K562 (cell line): Measurements from ENCODE around the gene PHF21A. TPM values are rescaled to one million over a fixed set of nuclear protein-coding genes. Genes with fewer than 3 reads are reported as not detected.

Experiments used
- ATAC-seq: fragments of 200-7000 bp; cut with Tn5 transposase; 3 replicates; pipeline ENCODE4 v1.9.1; 2020; ENCODE audit warnings: moderate library complexity
- BruUV-seq: library from RNA; stranded (reverse); fragments of 400-500 nt; replicated peaks from 2 replicates; lab custom pipeline; 2021; lab: Mats Ljungman, UMichigan
- CTCF ChIA-PET: fragments of 300-600 bp; formaldehyde crosslinking; extraction: SDS; loops from one replicate; lab custom pipeline; 2021; ENCODE audit warnings: low intra/inter-chr PET ratio; lab: Yijun Ruan, JAX
- POLR2A ChIA-PET: fragments of 300-600, 350-650 bp; sonication (Branson Sonifier 250); formaldehyde crosslinking; extraction: SDS; loops from one replicate; lab custom pipeline; 2021; ENCODE audit warnings: antibody characterized with exemption, inconsistent platforms; lab: Yijun Ruan, JAX
- DNase-seq, 4 experiments: peaks; one replicate each; pipeline versions ENCODE4 v3.0.0 to v3.0.0-alpha.2; 2011 to 2018; ENCODE audit warnings: low spot score in 3 of 4, mixed read lengths in 3 of 4; ENCODE audit errors: extremely low read depth in 1 of 4
- FAIRE-seq: peaks from 2 replicates; lab custom pipeline; 2011; peaks lifted over from hg19 to GRCh38; lab: Jason Lieb, UNC
- H2AFZ ChIP-seq: 2 replicates; pipeline ENCODE4 v1.6.0; 2011; ENCODE audit warnings: low read depth, low read length, control low read depth, inconsistent platforms
- H3K27ac ChIP-seq: fragments of 200-600 bp; 3 replicates; pipeline ENCODE4 v1.8.0; 2011; ENCODE audit warnings: low read depth, mild to moderate bottlenecking, control low read depth, inconsistent platforms, low read length, moderate library complexity, mixed read lengths; ENCODE audit errors: extremely low read depth
- H3K27me3 ChIP-seq, 2 experiments: fragments of 300-600 bp in 1 of 2; 2 replicates in 1 of 2; 3 replicates in 1 of 2; pipeline versions ENCODE4 v1.6.0 to v1.8.0; 2011; ENCODE audit warnings: inconsistent platforms in 2 of 2, low read length in 2 of 2, mild to moderate bottlenecking in 1 of 2, mixed read lengths in 1 of 2, moderate library complexity in 1 of 2; ENCODE audit not compliant: control insufficient read depth in 2 of 2, insufficient read depth in 2 of 2
- H3K36me3 ChIP-seq: fragments of 300-600 bp; 3 replicates; pipeline ENCODE4 v1.8.0; 2011; ENCODE audit warnings: mild to moderate bottlenecking, low read length, inconsistent platforms; ENCODE audit not compliant: control insufficient read depth, insufficient read depth
- H3K4me1 ChIP-seq, 2 experiments: fragments of 200-600 bp in 1 of 2; replicated peaks in 1 of 2; 2 replicates in 1 of 2; 3 replicates in 1 of 2; pipeline versions ENCODE4 v1.5.1 to v1.8.0; 2011; ENCODE audit warnings: inconsistent platforms in 2 of 2, low read length in 2 of 2, mild to moderate bottlenecking in 1 of 2, mixed read lengths in 1 of 2, moderate library complexity in 1 of 2; ENCODE audit not compliant: control insufficient read depth in 2 of 2, insufficient read depth in 2 of 2
- H3K4me2 ChIP-seq: 2 replicates; pipeline ENCODE4 v1.6.1; 2011; ENCODE audit warnings: low read length, control low read depth, inconsistent platforms, mixed read lengths; ENCODE audit not compliant: insufficient read depth
- H3K4me3 ChIP-seq: fragments of 200-600 bp; sonication (generic), shearing (Covaris generic); 2 replicates; pipeline ENCODE4 v1.5.1; 2016; ENCODE audit warnings: control low read depth, inconsistent platforms
- H3K79me2 ChIP-seq: fragments of 200-600 bp; 3 replicates; pipeline ENCODE4 v1.8.0; 2011; ENCODE audit warnings: low read length, inconsistent platforms; ENCODE audit not compliant: control insufficient read depth, insufficient read depth
- H3K9ac ChIP-seq, 2 experiments: 2 replicates each; pipeline versions ENCODE4 v1.6.0 to v1.6.1; 2011; ENCODE audit warnings: low read depth in 2 of 2, low read length in 2 of 2, control low read depth in 1 of 2, inconsistent platforms in 1 of 2, mild to moderate bottlenecking in 1 of 2, mixed read lengths in 1 of 2; ENCODE audit not compliant: insufficient read depth in 1 of 2
- H3K9me1 ChIP-seq: one replicate; pipeline ENCODE4 v1.6.0; 2011; ENCODE audit warnings: inconsistent platforms, mild to moderate bottlenecking, low read length, moderate library complexity; ENCODE audit not compliant: control insufficient read depth, insufficient read depth
- H3K9me3 ChIP-seq: replicated peaks from 2 replicates; pipeline ENCODE4 v1.5.1; 2011; ENCODE audit warnings: low read depth, low read length, inconsistent platforms; ENCODE audit not compliant: control insufficient read depth, insufficient read depth
- H4K20me1 ChIP-seq: replicated peaks from 2 replicates; pipeline ENCODE4 v1.6.1; 2011; ENCODE audit warnings: low read length, inconsistent platforms, mixed read lengths; ENCODE audit not compliant: control insufficient read depth, insufficient read depth
- ATF3 ChIP-seq, 2 experiments: fragments of 450-650 bp in 1 of 2; sonication (generic) in 1 of 2; formaldehyde crosslinking in 1 of 2; IDR thresholded peaks in 1 of 2; conservative IDR thresholded peaks in 1 of 2; 2 replicates each; pipeline versions ENCODE4 v1.6.1 to v1.8.1; 2016 to 2023; ENCODE audit warnings: mild to moderate bottlenecking in 2 of 2, moderate library complexity in 2 of 2, inconsistent platforms in 1 of 2, missing genetic modification reagents in 1 of 2
- BACH1 ChIP-seq: fragments of 200-800 bp; sonication (Bioruptor generic); IDR thresholded peaks from 2 replicates; pipeline ENCODE4 v1.6.1; 2016; ENCODE audit warnings: missing genetic modification characterization, missing compliant biosample characterization
- JUN ChIP-seq, 2 experiments: sonication (generic) in 1 of 2; formaldehyde crosslinking in 1 of 2; IDR thresholded peaks; 2 replicates each; pipeline versions ENCODE4 v1.6.1 to v1.8.0; 2012 to 2022; ENCODE audit warnings: borderline replicate concordance in 2 of 2, mild to moderate bottlenecking in 2 of 2, improper control_type of control experiment in 1 of 2, low read depth in 1 of 2, low read length in 1 of 2, missing genetic modification reagents in 1 of 2
- RUNX1 ChIP-seq: sonication (generic); IDR thresholded peaks from 2 replicates; pipeline ENCODE4 v1.6.1; 2016; ENCODE audit warnings: antibody characterized with exemption, low read depth
- TARDBP ChIP-seq: fragments of 450-650 bp; IDR thresholded peaks from 2 replicates; pipeline ENCODE4 v1.6.1; 2016
- WGBS: fragments of 100-300 bp; shearing (Covaris generic); methylation state at CpG from one replicate; pipeline ENCODE4 v1.1.6; 2016; ENCODE audit warnings: low coverage, mixed read lengths; ENCODE audit not compliant: insufficient coverage; ENCODE audit errors: missing lambda C conversion rate; 5-methylcytosine and 5-hydroxymethylcytosine counted together
- in situ Hi-C: fragments of 300-500 bp; cut with MboI; formaldehyde crosslinking; loops from 4 replicates; pipeline ENCODE4 v1.15.0; 2018; ENCODE audit warnings: inconsistent platforms, mixed read lengths
- intact Hi-C: fragments of 100-400 bp; cut with micrococcal nuclease; formaldehyde crosslinking; loops from 2 replicates; pipeline ENCODE4 v1.14.2; 2022
- polyA plus RNA-seq, 8 experiments: library from polyadenylated mRNA; depleted of rRNA in 4 of 8; stranded (reverse) in 5 of 8; unstranded in 3 of 8; fragments of >200 nt; fragmentation: Nextera tagmentation in 2 of 8; fragmentation: Illumina TruSeq in 1 of 8; extraction: Ambion mirVana in 2 of 8; extraction: Trizol in 1 of 8; gene quantifications; 2 replicates each; pipeline versions ENCODE4 v1.2.1 to v1.2.3, GENCODE V29; 2011 to 2014; ENCODE audit warnings: inconsistent platforms in 1 of 8, missing spikeins in 1 of 8
- total RNA-seq, 7 experiments: library from RNA; depleted of rRNA in 6 of 7; stranded (reverse); fragments of >200 nt in 6 of 7; fragmentation: Illumina TruSeq in 2 of 7; extraction: Trizol in 2 of 7; gene quantifications; 2 replicates each; pipeline versions ENCODE4 v1.2.1 to v1.2.3, GENCODE V29; 2011 to 2021; ENCODE audit warnings: low replicate concordance in 1 of 7

PHF21A gene
- total and polyA plus RNA-seq, 9 of the 15 experiments (the other 6 are each of a cell fraction or from before 2014, with no cell fraction given) = 1.5 to 32.4 (median 10.7) TPM

- TF ChIP-seq JUN (IDR thresholded peaks at IDR 0.05; ENCODE audit: borderline replicate concordance, low read depth, low read length) = no peak
- no peak for TF ChIP-seq JUN (CRISPR knock-in tag; IDR thresholded peaks at IDR 0.05; ENCODE audit: borderline replicate concordance)
- TF ChIP-seq RUNX1 = no peak
- TF ChIP-seq TARDBP = no peak
Observed at GRCh38 chr11:46057489-46057888, 63.8 kb downstream of the PHF21A start (continued).

- in situ Hi-C loops (no loop called here), intact Hi-C loops (no loop called here)
- Histone ChIP-seq H4K20me1 (no peaks in the 10 kb centered on the region), H3K36me3 (no peaks in the 10 kb centered on the region), H3K27me3 (no peaks in the 10 kb centered on the region), H3K79me2 (no peaks in the 10 kb centered on the region), H3K9me3 (no peaks in the 10 kb centered on the region)
- FAIRE-seq = no peak
- TF ChIP-seq BACH1 (tag) (no peak), ATF3 (IDR thresholded peaks at IDR 0.05) (peak; percentile 34; the same call in 1 of the 2 replicates), ATF3 (CRISPR knock-in tag; conservative IDR thresholded peaks at IDR 0.05) (no peak)
- TF ChIP-seq, all 486 proteins: peak for 1
- H3K27ac ChIP-seq = no peak overlapping the region
- no TSS peak for BruUV-seq
- H3K4me1 ChIP-seq = peaks cover 0 to 8% of the 10 kb centered on the region in 2 experiments; a peak in 2 of 5 replicates
- H3K9ac ChIP-seq = no peak overlapping the region
- no peak overlapping the region for H3K4me3 ChIP-seq
- DNase-seq = no peak
- H3K9me1 ChIP-seq = no peaks in the 10 kb centered on the region
- H2AFZ ChIP-seq = no peak overlapping the region
- H3K4me2 ChIP-seq = no peak overlapping the region
- CTCF ChIA-PET = no interaction called here
- no peak for ATAC-seq
- WGBS = 50% methylated on average over 1 of the region's 1 CpG
- POLR2A ChIA-PET = no interaction called here
Observed at GRCh38 chr11:46055371-46055770, 65.9 kb downstream of the PHF21A start.
